ENCODE measurements around the gene MAPKAP1.

The MAPKAP1 gene

DNA sequence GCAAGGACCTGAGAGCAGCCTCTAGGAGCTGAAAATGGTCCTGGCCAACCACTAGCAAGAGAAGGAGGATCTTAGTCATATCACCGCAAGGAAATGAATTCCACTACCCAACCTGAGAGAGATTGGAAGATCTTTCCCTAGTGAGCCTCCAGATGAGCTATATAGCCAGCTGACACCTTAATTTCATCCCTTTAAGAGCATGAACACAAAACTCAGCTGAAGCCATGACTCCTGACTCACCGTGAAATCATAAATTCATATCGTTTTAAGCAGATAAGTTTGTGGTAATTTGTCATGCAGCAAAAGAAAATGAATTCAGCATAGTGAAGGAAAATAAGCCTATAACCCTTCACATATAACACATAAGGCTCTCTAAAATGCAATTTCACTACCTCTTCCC is 23.5 kb downstream of the MAPKAP1 start:
- intact Hi-C loops (cut with DNase I) = no loop called here

DNA sequence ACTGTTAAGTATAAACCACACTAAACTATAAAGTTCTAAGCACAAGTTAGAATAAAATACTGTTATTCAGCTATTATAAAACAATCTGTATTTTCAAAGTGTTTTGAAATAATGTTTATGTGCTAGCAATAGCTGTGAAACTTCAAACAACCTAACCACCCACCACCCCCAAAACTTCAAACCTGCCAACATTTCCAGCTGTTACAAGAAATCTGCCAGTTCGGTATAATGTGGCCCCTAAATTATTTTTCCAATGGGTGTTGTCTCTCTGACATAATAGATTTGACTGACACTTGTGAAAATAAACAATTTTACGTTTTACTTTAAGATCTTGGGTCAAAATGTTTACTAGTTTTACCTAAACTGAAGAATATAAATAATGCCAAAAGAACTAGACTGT is 24.7 kb downstream of the MAPKAP1 start:
- intact Hi-C loops (cut with DNase I) = no loop called here

More for the DNA sequence above, 23.5 kb downstream of the MAPKAP1 start:
- DNase-seq = no peak

GRCh38 chr9:125681657-125682056 is 25.4 kb downstream of the MAPKAP1 start:
- DNase-seq = no peak

More for the DNA sequence above, 24.7 kb downstream of the MAPKAP1 start:
- no peak for DNase-seq

GRCh38 chr9:125681086-125681622 is 25.9 kb downstream of the MAPKAP1 start:
- DNase-seq = no peak
- intact Hi-C loops (cut with DNase I) = no loop called here

More at GRCh38 chr9:125681657-125682056, 25.4 kb downstream of the MAPKAP1 start:
- intact Hi-C loops (cut with DNase I) = no loop called here

- intact Hi-C loops (cut with DNase I) = no loop called here
- no peak for DNase-seq
Observed at GRCh38 chr9:125680445-125680844, 26.6 kb downstream of the MAPKAP1 start.

GRCh38 chr9:125679597-125680189 is 27.3 kb downstream of the MAPKAP1 start:
- DNase-seq = no peak
- intact Hi-C loops (cut with DNase I) = no loop called here

DNA sequence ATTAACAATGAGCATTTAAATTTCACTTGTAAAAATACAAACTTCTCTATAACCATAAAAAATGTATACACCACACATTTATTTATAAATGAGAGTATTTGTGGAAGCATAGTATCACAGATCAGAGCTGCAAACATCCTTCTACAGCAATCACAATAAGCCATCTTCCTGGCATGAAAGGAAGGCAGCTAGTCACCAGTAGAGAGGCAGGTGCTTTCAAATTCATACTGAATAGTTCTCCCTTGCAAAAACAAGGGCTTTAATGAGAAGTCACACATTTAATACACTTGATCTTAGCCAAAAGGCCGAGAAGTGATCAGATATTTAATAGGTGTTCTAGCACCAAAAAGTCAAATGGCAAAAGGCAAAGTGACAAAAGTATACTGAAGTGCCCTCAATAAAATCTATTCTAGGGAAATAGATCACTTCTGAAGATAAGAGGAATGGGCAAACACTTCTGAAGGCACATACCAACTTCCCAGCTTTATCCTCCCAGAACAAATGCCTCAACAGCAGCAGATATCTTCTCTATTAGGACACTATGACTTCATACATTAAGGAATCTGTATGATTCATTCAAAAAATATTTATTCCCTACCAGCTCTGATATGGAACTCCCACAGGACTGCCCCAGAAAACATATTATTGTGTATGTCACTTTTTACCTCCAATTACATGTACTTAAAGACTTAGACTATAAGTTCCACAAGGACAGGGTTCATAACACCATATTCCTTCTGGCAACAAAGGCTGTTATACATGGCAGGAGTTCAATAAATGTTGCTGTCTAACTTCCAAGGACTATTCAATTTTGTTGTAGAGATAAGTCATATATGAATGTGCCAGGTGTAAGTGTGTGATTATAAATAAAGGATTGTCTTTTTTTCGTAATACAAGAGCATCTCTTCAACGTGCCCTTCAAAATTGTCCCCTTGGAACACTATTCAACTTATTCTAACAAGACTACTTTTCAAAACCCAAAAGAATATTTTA is 31.7 kb downstream of the MAPKAP1 start:
- DNase-seq = no peak
- intact Hi-C loops (cut with DNase I) = no loop called here

DNA sequence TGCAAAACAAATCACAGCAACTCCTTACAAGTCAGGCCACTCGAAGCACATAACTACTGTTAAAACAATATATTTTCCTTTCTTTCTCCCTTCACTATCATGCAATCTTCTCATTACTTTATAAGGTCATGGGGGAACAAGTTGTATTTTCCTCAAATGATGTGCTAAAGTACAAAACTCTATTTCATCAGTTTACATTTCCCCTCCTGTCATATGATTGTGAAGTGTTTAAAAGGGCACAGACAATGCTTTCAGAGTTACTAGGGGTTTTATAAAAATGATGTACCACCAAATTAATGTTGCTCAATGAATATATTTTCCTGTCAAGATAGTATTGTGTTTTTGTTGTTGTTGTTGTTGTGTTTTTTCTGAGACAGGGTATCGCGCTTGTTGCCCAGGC is 34.1 kb downstream of the MAPKAP1 start:
- DNase-seq = no peak
- intact Hi-C loops (cut with DNase I) = no loop called here

DNA sequence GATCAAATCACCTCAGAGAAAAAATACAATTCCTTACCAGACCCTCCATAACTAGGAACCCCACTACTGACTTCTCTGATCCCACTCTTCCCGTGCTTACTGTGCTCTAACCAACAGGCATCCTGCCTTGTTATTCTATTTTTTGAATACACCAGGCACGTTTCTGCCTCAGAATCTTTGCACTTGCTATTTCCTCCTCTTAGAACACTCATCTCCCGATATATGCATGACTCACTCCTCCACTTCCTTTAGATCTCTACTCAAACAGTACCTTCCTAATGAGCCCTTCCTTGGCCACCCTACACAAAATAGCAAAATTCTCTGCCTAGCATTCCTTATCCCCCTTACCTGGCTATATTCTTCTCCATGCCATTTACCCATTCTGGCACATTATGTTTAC is 43.9 kb downstream of the MAPKAP1 start:
- DNase-seq = no peak
- intact Hi-C loops (cut with DNase I) = no loop called here

DNA sequence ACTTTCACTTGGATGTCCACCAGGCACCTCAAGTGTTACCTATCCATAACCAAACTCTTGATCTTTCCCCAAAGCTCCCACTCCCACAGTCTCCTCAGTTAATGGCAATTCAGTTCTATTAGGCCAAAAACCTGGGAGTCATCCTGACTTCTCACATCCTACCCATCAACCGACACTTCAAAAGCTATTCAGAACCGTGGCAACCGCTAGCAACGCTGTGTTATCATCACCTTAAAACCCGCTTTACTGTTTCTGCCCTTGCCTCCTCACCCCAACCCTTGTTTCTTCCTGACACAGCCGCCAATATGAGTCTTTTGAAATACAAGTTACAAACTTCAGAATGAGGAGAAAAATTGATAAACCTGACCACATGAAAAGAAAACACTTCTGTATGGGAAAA is 46.5 kb downstream of the MAPKAP1 start:
- intact Hi-C loops (cut with DNase I) = no loop called here
- DNase-seq = no peak

GRCh38 chr9:125659954-125660353 is 47.1 kb downstream of the MAPKAP1 start:
- DNase-seq = no peak
- intact Hi-C loops (cut with DNase I) = no loop called here

- intact Hi-C loops (cut with DNase I) = no loop called here
- DNase-seq = no peak
Observed at GRCh38 chr9:125659201-125659840, 47.7 kb downstream of the MAPKAP1 start.

DNA sequence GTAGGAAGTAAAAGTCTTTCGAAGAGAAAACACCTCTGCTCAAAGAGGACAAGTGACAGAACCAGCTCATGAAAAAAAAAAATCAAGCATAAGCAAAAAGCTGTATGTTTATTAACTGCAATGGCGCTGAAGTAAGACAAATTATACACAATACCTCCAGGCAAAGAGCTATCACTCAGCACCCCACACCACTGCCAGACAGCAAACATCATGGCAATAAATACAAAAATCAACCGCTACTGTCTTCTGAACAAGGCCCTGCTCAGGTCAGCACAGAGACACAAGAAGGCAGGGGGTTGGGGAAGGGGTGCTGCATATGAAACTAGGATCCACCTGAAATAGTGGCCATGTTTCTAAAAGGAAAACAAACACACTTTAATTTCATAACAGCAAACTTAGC is 50.4 kb downstream of the MAPKAP1 start:
- DNase-seq = no peak
- intact Hi-C loops (cut with DNase I) = no loop called here

DNA sequence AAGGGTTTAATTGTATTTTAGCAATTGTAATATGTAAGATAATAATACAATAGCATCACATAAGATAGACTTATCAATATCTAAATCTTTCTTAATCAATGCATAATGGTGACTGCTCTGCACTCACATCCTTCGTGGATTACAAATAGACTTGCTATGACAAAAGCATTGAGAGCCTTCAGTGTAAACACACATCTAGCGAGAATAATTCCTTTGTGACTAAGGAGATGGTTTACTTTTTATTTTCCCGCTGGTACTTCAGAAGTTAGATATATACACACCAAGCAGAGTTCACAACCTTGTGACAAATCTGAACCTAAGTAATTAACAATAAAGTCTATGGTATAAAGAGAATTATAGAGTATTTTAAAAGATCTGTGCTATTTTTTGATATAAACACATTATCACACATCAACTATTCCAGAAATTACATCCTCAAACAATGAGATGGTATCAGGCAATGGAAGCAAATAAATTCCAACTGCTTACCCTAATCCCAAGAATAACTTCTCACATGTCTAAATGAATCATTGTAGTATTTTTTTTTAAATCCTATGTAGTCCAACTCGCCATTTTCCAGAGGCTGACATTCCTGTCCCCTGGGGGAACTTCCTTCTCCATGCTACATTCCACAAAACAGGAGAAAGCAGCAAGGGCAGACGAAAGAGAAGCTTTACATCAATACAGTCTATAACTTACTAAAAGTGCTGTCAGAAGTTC is 51.2 kb downstream of the MAPKAP1 start:
- intact Hi-C loops (cut with DNase I) = no loop called here
- DNase-seq = no peak

GRCh38 chr9:125655066-125655633 is 51.9 kb downstream of the MAPKAP1 start:
- intact Hi-C loops (cut with DNase I) = no loop called here
- DNase-seq = no peak

DNA sequence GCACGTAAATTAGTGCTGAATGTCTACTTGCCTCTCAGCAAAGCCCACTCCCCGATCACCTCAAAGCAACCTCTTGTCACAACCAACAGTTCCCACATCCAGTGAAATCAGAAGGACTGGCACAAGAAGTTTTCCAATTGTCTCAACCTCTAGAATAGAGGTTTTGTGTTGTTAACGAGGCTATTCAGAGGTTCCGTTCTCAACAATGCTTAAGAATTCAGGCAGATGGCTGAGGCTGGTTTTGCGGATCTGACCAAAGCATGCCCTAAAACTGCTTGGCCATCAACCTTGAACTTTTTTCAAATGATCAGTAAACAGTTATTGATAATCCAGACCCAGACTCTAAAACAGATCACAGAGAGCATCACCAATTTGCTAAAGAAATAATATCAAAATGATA is 52.9 kb downstream of the MAPKAP1 start:
- DNase-seq = no peak
- intact Hi-C loops (cut with DNase I) = no loop called here

DNA sequence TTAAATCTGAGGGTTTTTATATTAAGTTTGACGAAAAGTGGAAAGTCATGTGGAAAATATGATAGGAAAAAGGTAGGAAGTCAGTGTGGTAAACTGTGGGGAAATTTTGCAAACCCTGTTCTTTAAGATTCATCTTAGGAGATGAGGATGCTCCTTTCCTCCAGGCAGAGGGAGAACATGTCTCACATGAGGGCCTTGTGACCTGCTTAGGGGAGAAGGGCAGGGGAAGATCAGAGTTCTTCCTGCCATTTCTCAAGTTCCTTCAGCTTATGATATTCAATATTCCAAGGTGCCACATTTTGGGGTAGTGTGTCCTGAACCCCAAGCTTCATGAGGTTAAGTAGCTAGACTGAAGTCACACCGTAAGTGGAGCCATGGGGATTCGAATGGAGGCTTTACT is 53.7 kb downstream of the MAPKAP1 start:
- intact Hi-C loops (cut with DNase I) = no loop called here
- no peak for DNase-seq

GRCh38 chr9:125652759-125653158 is 54.2 kb downstream of the MAPKAP1 start:
- intact Hi-C loops (cut with DNase I) = no loop called here

GRCh38 chr9:125652233-125652594 is 54.8 kb downstream of the MAPKAP1 start:
- DNase-seq = no peak
- intact Hi-C loops (cut with DNase I) = no loop called here

More at GRCh38 chr9:125652759-125653158, 54.2 kb downstream of the MAPKAP1 start:
- no peak for DNase-seq

All from head of caudate nucleus (tissue), 42 donors.